Tibial artery (tissue), 4 donors: ENCODE measurements around the gene ANKS1A.
A peak's percentile ranks its signal among the peaks of the same experiment; 100 is the strongest.

Experiments used
- DNase-seq, 2 donors: peaks; one replicate each; pipeline ENCODE4 v3.0.0-alpha.2; 2019
- H3K27ac ChIP-seq, 2 donors: fragments of 200-600 bp; sonication (generic) in 1 of 2; 1 replicate in 1 of 2; 2 replicates in 1 of 2; pipeline ENCODE4 v1.5.1; 2018 to 2019; ENCODE audit warnings: mild to moderate bottlenecking in 1 of 2
- H3K27me3 ChIP-seq, 2 donors: fragments of 200-600 bp; sonication (generic) in 1 of 2; one replicate each; pipeline versions ENCODE4 v1.5.1 to v1.6.0; 2016 to 2019
- H3K36me3 ChIP-seq, 3 donors: fragments of 200-600 bp; sonication (generic) in 2 of 3; one replicate each; pipeline ENCODE4 v1.5.1; 2016 to 2019; ENCODE audit warnings: mild to moderate bottlenecking in 2 of 3
- H3K4me1 ChIP-seq, 4 donors: fragments of 200-600 bp; sonication (generic) in 2 of 4; 1 replicate in 3 of 4; 2 replicates in 1 of 4; pipeline ENCODE4 v1.5.1; 2016 to 2019
- H3K4me3 ChIP-seq, 2 donors: fragments of 200-600 bp; sonication (generic) in 1 of 2; 1 replicate in 1 of 2; 2 replicates in 1 of 2; pipeline ENCODE4 v1.5.1; 2018 to 2019; ENCODE audit warnings: mild to moderate bottlenecking in 2 of 2
- H3K9me3 ChIP-seq, 3 donors: fragments of 200-600 bp; sonication (generic) in 1 of 3; one replicate each; pipeline ENCODE4 v1.5.1; 2016 to 2019
- CTCF ChIP-seq, 2 experiments: fragments of 200-600 bp in 1 of 2; fragments of 450-650 bp in 1 of 2; IDR thresholded peaks; one replicate each; pipeline ENCODE4 v1.5.1; 2017 to 2019; ENCODE audit warnings: antibody characterized with exemption in 2 of 2, mild to moderate bottlenecking in 1 of 2, moderate library complexity in 1 of 2
- intact Hi-C: fragments of 100-400 bp; cut with DNase I; formaldehyde crosslinking; loops from one replicate; pipeline ENCODE4 v1.15.0; 2023; ENCODE audit warnings: low total_unique reads

The ANKS1A gene

GRCh38 chr6:35014786-35015185 lies 125.7 kb downstream of the ANKS1A start:
- peaks cover 0 to 40% (median 26%) of the 10 kb centered on the region in 4 donors for H3K4me1 ChIP-seq
- no peak for DNase-seq
- intact Hi-C loops = loop anchor here (10.0 kb wide), 1 partner anchor 240 kb away; the partner anchor contains the start of gene ZNF76
- no peak for TF ChIP-seq CTCF (IDR thresholded peaks at IDR 0.05)
- H3K27ac ChIP-seq = peak overlapping the region; percentile 92 to 96
- H3K9me3 ChIP-seq = no peaks in the 10 kb centered on the region
- no peak overlapping the region for H3K4me3 ChIP-seq
- no peaks in the 10 kb centered on the region for H3K27me3 ChIP-seq
- H3K36me3 ChIP-seq = no peaks in the 10 kb centered on the region

- no peaks in the 10 kb centered on the region for H3K36me3 ChIP-seq
- no peak overlapping the region for H3K4me3 ChIP-seq
- no peaks in the 10 kb centered on the region for H3K9me3 ChIP-seq
- no peak for TF ChIP-seq CTCF (IDR thresholded peaks at IDR 0.05)
- H3K27me3 ChIP-seq = no peaks in the 10 kb centered on the region
- H3K4me1 ChIP-seq = peaks cover 0 to 47% (median 32%) of the 10 kb centered on the region in 4 donors
- DNase-seq = no peak
- H3K27ac ChIP-seq = peak overlapping the region; percentile 92 to 96
- intact Hi-C loops = loop anchor here (10.0 kb wide), 1 partner anchor 239 kb away; the partner anchor contains the start of gene ZNF76
Measured at GRCh38 chr6:35015476-35015875, 126.4 kb downstream of the ANKS1A start.

GRCh38 chr6:35015996-35016395 lies 126.9 kb downstream of the ANKS1A start:
- peak overlapping the region; percentile 92 to 96 for H3K27ac ChIP-seq
- intact Hi-C loops = loop anchor here (10.0 kb wide), 1 partner anchor 239 kb away; the partner anchor contains the start of gene ZNF76
- H3K4me1 ChIP-seq = peaks cover 0 to 52% (median 37%) of the 10 kb centered on the region in 4 donors
- TF ChIP-seq CTCF (IDR thresholded peaks at IDR 0.05) = no peak
- no peak for DNase-seq
- H3K9me3 ChIP-seq = no peaks in the 10 kb centered on the region
- no peaks in the 10 kb centered on the region for H3K36me3 ChIP-seq
- H3K27me3 ChIP-seq = no peaks in the 10 kb centered on the region
- no peak overlapping the region for H3K4me3 ChIP-seq

GRCh38 chr6:35016502-35017321 lies 127.7 kb downstream of the ANKS1A start:
- H3K9me3 ChIP-seq = no peaks in the 10 kb centered on the region
- TF ChIP-seq CTCF (IDR thresholded peaks at IDR 0.05) = no peak
- peak overlapping the region; percentile 61 to 68 for H3K4me3 ChIP-seq
- DNase-seq = peak in 1 of 2 donors; percentile 55
- H3K36me3 ChIP-seq = no peaks in the 10 kb centered on the region
- H3K27me3 ChIP-seq = no peaks in the 10 kb centered on the region
- peaks cover 0 to 59% (median 43%) of the 10 kb centered on the region in 4 donors for H3K4me1 ChIP-seq
- intact Hi-C loops = loop anchor here (10.0 kb wide), 1 partner anchor 238 kb away; the partner anchor contains the start of gene ZNF76
- peak overlapping the region; percentile 92 to 96 for H3K27ac ChIP-seq

GRCh38 chr6:35017411-35018181 lies 128.5 kb downstream of the ANKS1A start:
- Histone ChIP-seq H3K9me3 (no peaks in the 10 kb centered on the region), H3K4me1 (peaks cover 0 to 68% (median 44%) of the 10 kb centered on the region in 4 donors), H3K27me3 (no peaks in the 10 kb centered on the region), H3K4me3 (peak overlapping the region; percentile 61 to 68), H3K36me3 (no peaks in the 10 kb centered on the region), H3K27ac (peak overlapping the region; percentile 92 to 96)
- peak; percentile 10 to 22 for TF ChIP-seq CTCF (IDR thresholded peaks at IDR 0.05)
- intact Hi-C loops = loop anchor here (10.0 kb wide), 1 partner anchor 237 kb away; the partner anchor contains the start of gene ZNF76
- peak; percentile 57 to 81 for DNase-seq
